ENCODE data around the gene KCNIP3.

KCNIP3 gene

GRCh38 chr2:95306336-95306895 is 9.3 kb downstream of the KCNIP3 start:
- H3K4me1 ChIP-seq (ENCODE audit: control insufficient read depth, insufficient read depth, low read length): no peaks in the 10 kb centered on the region
- POLR2A ChIA-PET: no interaction called here
- no peak overlapping the region for H3K4me3 ChIP-seq (ENCODE audit: low read depth, low read length)
- no peaks in the 10 kb centered on the region for H3K9me3 ChIP-seq (ENCODE audit: control insufficient read depth, insufficient read depth, low read depth, low read length)
- TF ChIP-seq, protein P1, sequence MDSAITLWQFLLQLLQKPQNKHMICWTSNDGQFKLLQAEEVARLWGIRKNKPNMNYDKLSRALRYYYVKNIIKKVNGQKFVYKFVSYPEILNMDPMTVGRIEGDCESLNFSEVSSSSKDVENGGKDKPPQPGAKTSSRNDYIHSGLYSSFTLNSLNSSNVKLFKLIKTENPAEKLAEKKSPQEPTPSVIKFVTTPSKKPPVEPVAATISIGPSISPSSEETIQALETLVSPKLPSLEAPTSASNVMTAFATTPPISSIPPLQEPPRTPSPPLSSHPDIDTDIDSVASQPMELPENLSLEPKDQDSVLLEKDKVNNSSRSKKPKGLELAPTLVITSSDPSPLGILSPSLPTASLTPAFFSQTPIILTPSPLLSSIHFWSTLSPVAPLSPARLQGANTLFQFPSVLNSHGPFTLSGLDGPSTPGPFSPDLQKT (IDR thresholded peaks at IDR 0.05; ENCODE audit: borderline replicate concordance, low read depth, low read length): no peak
- TF ChIP-seq ZNF623 (tag by site-specific recombination; IDR thresholded peaks at IDR 0.05) (no peak), ZNF555 (tag by site-specific recombination; conservative IDR thresholded peaks at IDR 0.05) (no peak), ZNF2 (tag by site-specific recombination; IDR thresholded peaks at IDR 0.05) (no peak), MYNN (tag by site-specific recombination; IDR thresholded peaks at IDR 0.05; ENCODE audit: borderline replicate concordance) (no peak), TRIM28 (IDR thresholded peaks at IDR 0.05; ENCODE audit: borderline replicate concordance, low read length) (no peak), KLF9 (tag by site-specific recombination; IDR thresholded peaks at IDR 0.05; ENCODE audit: low read depth) (no peak), PATZ1 (tag by site-specific recombination; IDR thresholded peaks at IDR 0.05) (no peak), ZNF571 (tag by site-specific recombination; IDR thresholded peaks at IDR 0.05) (no peak)
- TF ChIP-seq, protein P2, sequence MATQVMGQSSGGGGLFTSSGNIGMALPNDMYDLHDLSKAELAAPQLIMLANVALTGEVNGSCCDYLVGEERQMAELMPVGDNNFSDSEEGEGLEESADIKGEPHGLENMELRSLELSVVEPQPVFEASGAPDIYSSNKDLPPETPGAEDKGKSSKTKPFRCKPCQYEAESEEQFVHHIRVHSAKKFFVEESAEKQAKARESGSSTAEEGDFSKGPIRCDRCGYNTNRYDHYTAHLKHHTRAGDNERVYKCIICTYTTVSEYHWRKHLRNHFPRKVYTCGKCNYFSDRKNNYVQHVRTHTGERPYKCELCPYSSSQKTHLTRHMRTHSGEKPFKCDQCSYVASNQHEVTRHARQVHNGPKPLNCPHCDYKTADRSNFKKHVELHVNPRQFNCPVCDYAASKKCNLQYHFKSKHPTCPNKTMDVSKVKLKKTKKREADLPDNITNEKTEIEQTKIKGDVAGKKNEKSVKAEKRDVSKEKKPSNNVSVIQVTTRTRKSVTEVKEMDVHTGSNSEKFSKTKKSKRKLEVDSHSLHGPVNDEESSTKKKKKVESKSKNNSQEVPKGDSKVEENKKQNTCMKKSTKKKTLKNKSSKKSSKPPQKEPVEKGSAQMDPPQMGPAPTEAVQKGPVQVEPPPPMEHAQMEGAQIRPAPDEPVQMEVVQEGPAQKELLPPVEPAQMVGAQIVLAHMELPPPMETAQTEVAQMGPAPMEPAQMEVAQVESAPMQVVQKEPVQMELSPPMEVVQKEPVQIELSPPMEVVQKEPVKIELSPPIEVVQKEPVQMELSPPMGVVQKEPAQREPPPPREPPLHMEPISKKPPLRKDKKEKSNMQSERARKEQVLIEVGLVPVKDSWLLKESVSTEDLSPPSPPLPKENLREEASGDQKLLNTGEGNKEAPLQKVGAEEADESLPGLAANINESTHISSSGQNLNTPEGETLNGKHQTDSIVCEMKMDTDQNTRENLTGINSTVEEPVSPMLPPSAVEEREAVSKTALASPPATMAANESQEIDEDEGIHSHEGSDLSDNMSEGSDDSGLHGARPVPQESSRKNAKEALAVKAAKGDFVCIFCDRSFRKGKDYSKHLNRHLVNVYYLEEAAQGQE (tag by site-specific recombination; IDR thresholded peaks at IDR 0.05): no peak
- H3K27ac ChIP-seq (ENCODE audit: extremely low read depth, low read depth, low read length): no peak overlapping the region
- CTCF ChIA-PET: no interaction called here
- H3K36me3 ChIP-seq (ENCODE audit: control insufficient read depth in 2 of 2, insufficient read depth in 1 of 2, low read length in 2 of 2): no peaks in the 10 kb centered on the region

DNA sequence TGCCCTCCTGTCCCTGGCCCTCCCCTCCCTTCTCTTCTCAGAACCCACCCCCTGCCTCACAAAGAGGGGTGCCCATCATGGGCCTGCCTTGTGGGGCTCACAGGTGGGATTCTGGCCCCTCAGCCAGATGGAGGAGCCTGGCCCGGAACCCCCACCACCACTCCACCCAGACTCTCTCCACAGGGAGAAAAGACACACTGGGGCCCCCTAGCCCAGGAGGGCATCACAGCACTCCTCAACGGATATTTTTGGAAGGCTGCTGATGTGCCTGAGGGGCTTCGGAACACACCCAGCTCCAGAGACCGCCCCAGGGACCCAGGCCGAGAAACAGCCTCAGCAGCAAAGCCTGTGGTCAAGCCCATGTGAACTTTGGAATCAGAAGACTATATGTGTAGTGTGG is 9.9 kb downstream of the KCNIP3 start:
- no peak overlapping the region for H3K4me3 ChIP-seq (ENCODE audit: low read depth, low read length)
- POLR2A ChIA-PET: no interaction called here
- TF ChIP-seq ZNF335 (tag by site-specific recombination; conservative IDR thresholded peaks at IDR 0.05) (0 out of 2 replicates have a peak, but pooled peaks have one; percentile 17), AEBP2 (tag by site-specific recombination; IDR thresholded peaks at IDR 0.05; ENCODE audit: borderline replicate concordance) (no peak)
- CTCF ChIA-PET: no interaction called here
- H3K36me3 ChIP-seq (ENCODE audit: control insufficient read depth in 2 of 2, insufficient read depth in 1 of 2, low read length in 2 of 2): no peaks in the 10 kb centered on the region
- no peaks in the 10 kb centered on the region for H3K4me1 ChIP-seq (ENCODE audit: control insufficient read depth, insufficient read depth, low read length)
- no peak overlapping the region for H3K27ac ChIP-seq (ENCODE audit: extremely low read depth, low read depth, low read length)
- no peaks in the 10 kb centered on the region for H3K9me3 ChIP-seq (ENCODE audit: control insufficient read depth, insufficient read depth, low read depth, low read length)

- H3K36me3 ChIP-seq (ENCODE audit: control insufficient read depth in 2 of 2, insufficient read depth in 1 of 2, low read length in 2 of 2): no peaks in the 10 kb centered on the region
- POLR2A ChIA-PET: no interaction called here
- no peak for TF ChIP-seq HOXD13 (CRISPR knock-in tag; IDR thresholded peaks at IDR 0.05; ENCODE audit: borderline replicate concordance)
- TF ChIP-seq ZNF624 (tag by site-specific recombination; IDR thresholded peaks at IDR 0.05): no peak
- TF ChIP-seq SCRT1 (tag by site-specific recombination; IDR thresholded peaks at IDR 0.05; ENCODE audit: borderline replicate concordance): no peak
- CTCF ChIA-PET: interaction anchor here (0.7 to 2.0 kb wide), 2 partner anchors 9 to 76 kb away, joined by 4 to 5 read pairs; no protein-coding TSS in a partner anchor
- no peak overlapping the region for H3K27ac ChIP-seq (ENCODE audit: extremely low read depth, low read depth, low read length)
- H3K4me3 ChIP-seq (ENCODE audit: low read depth, low read length): no peak overlapping the region
- no peaks in the 10 kb centered on the region for H3K4me1 ChIP-seq (ENCODE audit: control insufficient read depth, insufficient read depth, low read length)
- no peaks in the 10 kb centered on the region for H3K9me3 ChIP-seq (ENCODE audit: control insufficient read depth, insufficient read depth, low read depth, low read length)
Measured at GRCh38 chr2:95307878-95308277, 10.7 kb downstream of the KCNIP3 start.
